ELR (cell line): ENCODE data around the gene COMMD1.
"Not testable (repeated sequence)": the region's sequence is repeated elsewhere in the genome, so short reads cannot be mapped to it uniquely, and the experiment has no call there.

Experiments used
- DNase-seq: peaks from one replicate; pipeline ENCODE4 v3.0.0-alpha.2; 2015; ENCODE audit warnings: low read depth

Gene COMMD1

DNA sequence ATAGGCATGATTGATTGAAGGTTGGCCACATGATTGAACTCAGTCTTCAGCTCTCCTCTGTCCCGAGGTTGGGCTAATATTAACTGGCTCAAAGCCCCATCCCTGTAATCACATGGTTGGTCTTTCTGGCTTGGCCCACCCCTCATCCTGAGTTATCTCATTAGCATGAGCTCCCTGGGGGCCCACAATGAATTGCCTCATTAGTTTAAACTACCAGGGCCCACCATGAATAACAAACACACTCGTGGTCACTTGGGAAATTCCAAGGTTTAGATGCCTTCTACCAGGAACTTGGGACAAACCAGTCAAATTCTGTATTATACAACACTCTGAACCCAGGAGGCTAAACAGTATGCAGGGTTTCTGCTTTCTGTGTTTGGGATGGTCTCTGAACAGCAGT lies 168.8 kb downstream of the COMMD1 start:
- no peak for DNase-seq

DNA sequence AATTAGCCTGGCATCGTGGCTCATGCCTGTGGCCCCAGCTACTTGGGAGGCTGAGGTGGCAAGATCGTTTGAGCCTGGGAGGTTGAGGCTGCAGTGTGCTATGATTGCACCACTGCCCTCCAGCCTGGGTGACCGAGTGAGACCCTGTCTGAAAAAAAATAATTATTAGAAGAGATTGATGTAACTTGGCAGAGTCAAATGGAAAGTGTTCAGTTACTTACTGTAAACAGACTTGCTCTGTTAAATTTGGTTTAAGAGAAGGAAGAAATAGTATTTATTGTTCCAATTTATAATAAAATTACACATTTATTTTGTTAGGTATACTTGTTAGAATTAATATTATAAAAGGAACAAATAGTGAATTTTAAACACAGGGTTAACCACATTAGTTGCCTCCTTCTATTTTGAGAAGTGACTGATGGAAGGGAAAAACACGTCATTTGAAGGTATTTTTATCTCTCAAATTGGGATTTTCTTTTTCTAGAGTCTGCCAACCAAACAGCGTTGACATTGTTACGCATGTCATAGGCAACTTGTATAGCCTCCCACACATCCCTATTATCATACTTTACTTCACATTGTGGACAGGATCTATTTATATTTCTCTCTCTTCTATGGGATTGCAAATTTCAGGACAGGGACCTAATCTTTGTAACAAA lies 171.6 kb downstream of the COMMD1 start:
- DNase-seq = no peak

DNA sequence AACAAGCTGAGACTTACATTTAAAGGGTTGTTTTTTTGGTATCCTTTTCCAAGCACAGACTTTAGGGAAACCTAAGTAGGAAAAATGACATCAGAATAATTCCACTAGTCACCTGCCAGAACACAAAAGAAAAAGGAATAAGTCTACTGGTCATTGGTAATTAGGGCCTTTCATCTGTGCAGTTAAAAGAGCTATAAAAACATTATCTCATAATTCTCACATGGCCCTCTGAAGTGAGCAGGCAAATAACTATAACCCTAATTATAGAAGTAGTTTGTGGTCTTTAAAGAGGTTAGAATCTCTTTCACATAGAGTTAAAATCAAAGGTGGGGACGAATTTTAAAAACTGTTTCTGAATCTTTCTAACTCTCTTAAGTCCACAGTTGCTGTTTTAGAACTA lies 179.3 kb downstream of the COMMD1 start:
- no peak for DNase-seq

DNA sequence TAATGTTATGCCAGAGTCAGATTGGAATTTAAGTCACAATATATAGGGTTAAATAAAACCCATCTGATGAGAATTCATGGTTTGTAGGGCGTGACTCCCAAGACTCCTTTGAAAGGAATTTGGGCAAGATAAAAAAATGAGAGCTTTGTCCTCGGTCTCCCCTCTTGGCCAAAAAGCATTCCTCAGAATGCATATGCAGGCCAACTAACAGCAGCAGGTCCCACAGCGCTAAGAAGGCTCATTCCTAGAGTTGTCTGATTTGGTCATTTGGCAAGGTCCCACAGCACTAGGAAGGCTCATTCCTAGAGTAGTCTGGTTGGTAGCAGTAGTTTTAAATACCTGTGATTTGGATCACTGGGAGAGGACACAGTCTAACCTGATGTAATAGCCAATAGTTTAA lies 184.2 kb downstream of the COMMD1 start:
- DNase-seq = no peak

DNA sequence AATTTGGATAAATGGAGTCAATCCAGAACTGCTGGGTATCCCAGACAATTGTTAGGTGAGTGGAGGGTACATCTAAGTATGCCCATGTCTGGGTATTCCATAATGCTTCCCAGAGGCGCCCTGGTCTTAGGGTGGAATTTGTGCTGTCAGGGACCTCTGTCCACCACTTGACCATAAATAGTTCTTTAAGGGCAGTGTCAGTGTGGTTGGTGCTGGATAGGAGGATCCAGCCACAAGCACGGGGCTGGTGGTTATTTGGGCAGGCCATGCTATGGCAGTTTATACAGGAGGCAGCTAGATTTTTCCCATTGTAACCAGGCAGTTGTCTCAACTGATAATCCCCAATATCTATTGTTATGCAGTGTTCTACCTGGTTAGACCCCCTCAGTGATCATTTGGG lies 186.0 kb downstream of the COMMD1 start:
- no peak for DNase-seq

DNA sequence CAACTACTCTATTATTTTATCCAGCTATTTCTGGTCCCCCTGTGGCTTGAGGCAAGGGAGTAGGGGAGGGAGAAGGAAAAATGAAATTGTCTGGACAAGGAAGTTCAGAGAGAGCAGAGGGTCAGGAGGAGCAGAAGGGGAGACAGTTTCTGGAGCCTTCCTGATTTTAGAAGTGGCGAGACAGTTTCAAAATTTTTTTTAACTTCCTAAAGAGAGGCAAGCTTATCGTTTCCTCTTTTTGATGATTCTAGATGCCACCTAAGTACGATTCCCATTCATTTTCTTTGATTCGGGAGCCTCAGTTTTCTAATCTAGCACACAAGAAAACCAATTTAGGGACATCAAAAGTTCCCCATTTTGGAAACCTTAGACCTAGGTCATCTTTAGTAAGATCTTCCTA lies 193.6 kb downstream of the COMMD1 start:
- DNase-seq = no peak

DNA sequence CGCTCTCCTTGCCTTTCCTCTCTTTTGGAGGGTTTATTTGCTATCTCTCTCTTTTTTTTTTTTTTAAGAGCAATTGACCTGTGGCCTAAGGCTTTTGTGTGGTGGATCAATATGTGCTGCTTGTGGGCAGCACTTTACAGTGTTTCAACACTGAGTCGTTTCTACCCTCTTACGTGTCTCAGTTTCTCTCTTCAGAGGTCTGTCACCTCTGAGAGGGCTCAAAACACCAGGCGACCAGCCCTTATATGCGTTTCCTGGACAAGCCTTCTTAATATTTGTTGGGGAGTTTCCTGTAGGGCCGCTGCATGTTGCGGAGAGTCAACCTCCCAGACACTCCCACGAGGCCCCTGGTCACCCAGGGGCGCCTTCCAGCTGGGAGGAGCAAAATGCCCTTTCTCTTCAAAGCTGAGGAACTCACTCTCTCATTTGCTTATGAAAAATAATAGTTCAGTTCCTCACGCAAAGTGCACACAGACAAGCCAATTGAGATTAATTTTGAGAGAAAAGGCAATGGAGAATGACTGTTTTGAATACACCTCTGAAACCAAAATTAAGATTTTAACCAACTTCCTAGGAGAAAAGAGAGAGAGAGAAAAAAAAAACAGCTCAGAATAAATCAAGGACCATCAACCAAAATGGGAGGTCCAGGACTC lies 194.2 kb downstream of the COMMD1 start:
- DNase-seq = no peak

DNA sequence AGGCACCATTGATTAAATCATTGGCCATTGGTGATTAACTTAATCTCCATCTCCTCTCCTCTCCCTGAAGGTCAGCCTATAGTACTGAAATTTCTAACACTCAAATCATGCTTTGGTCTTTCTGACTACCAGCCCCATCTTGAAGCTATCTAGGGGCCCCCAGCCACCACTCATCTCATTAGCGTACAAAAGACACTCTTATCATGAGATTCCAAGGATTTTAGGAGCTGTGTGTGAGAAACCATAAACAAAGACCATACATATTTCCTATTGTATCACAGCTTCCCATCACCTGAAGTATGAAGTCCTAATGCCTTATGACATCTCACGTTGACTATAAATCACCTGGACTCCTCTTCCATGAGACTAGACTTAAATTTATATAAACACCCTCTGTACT lies 196.4 kb downstream of the COMMD1 start:
- DNase-seq = no peak

DNA sequence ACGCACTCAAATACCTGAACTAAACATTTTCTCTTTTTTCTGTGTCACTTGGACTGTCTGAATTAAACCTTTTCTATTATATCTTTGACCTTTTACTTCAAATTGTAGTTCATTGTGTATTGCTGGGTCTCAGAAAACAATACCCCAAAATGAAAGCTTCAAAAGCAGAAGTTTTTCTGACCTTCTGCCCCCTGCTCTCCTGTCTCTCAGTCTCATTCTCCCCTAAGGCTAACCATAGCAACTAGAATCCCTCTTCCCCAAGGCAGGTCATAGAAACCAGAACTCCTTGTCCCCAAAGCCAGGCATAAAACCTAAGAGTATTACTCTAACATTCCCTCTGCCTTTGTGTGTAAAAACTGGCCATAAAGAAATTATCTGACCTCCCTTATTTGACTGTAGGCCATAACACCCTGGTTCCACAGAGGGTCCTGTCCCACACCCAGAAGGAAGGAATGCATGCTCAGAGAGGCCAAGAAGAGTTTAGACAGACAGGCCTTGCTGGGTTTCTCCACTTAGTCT lies 197.0 kb downstream of the COMMD1 start:
- no peak for DNase-seq

DNA sequence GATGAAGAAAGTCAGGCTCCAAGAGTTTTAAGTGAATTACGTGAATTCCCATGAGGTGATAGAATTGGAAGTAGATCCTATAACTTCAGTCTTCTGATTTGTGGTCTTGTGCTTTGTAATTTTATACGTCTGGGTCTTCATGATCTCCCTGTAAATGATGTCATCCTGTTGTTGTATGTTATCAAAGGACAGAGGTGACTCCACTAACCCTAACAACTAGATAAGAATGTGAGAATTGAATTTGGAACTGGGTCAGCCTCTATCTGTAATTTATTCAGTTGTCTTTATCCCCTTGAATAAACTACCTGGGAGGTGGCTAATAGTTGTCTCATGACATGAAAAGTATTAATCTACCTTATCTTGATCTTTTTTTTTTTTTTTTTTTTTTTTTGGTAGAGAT lies 204.1 kb downstream of the COMMD1 start:
- no peak for DNase-seq

DNA sequence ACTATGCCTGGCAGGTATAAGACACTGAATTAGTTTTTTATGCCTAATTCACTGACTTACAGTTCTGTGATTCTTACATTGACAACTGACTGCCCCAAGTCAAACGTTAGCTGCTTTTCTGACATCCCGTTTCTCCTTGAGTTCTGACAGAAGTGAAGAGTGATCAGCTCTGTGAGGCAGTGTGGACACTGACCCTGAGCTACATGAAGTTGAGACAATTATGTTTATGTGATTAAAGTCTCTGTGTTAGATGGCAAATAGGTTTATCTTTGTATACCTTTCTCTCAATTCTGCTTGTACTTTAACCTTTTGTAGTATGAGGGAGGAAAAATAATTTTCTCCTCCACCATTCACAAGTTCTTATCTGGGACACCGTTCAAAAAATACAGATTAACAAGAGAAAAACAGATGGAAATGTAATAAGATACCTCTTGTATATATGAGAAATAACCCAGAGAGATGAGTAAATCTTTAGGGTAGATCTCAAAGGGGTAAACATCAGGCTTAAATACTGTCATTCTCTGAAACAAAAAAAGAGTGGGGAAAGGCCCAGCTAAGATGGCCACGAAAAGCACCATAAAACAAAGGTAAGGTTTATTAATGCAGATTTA lies 205.0 kb downstream of the COMMD1 start:
- no peak for DNase-seq

DNA sequence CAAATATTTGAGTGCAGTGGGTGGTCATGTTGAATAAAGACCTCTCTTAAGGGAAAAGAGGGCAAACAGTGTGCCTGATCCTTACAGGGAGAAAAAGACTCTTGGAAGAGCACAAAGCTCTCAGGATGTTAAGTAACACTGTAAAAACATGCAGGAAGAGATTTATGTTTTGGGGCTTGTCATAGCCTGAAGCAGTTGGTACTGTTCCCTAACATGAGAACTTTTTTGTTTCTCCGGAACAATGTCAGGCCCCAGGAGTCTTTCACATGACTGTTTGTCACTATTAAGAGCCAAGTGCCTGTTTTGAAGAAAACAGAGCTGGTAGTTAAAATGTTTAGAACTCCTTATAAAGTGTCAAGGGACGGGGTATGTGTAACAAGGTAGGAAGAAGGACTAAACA lies 206.7 kb downstream of the COMMD1 start:
- no peak for DNase-seq

DNA sequence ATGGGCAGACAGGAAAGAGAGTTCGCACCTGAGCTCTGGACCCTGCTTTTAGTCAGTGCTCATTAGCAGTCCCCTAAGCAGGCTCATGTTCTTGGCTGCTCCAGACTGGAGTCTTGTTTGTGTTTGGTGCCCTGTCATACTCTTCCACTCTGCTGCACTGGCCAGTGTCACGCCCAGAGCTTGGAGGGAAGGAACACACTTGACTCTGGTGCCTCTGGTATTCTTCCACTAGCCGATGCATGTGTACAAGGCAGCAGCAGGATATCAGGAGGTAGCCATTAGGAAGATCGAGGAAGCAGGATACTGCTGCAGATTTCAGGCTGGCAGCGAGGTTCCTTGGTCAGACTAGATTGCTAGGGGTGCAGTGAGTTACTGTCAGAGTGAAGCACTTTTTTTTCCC lies 209.1 kb downstream of the COMMD1 start:
- DNase-seq = no peak

DNA sequence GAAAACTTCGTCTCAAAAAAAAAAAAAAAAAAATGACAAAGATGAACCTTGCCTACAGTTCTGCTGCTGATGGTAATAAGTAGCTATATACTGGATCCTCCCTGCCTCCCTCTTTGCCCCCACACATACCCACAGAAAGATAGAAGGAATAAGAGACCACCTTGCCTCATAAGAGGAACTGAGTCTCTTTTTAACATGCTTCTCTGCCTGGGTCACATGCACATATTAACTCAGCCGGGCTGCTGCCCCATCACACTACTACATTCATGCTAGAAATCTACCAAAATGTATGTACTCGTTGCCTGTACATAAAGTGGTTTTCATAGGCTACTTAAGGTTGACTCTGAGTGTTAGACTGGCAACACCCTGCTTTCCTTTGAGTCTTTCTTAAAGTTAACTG lies 211.5 kb downstream of the COMMD1 start:
- DNase-seq = no peak

DNA sequence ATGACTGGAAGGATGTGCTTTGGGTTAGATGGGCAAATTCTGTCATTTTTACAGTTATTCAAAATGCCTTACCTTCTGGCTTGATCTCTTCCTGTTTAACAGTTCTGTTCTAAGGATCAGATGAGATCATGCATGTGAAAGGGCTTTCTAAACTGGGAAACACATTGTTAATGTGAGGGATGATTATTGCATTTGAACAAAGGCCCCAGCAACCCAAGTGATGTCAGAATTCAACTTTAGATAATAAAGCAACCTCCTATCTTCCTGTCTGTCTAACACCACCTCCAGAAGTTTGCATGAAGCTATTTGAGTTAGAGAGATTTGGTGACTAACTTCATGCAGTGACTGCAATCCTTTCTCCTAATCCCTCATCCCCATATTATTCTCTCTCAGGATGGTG lies 212.7 kb downstream of the COMMD1 start:
- no peak for DNase-seq

DNA sequence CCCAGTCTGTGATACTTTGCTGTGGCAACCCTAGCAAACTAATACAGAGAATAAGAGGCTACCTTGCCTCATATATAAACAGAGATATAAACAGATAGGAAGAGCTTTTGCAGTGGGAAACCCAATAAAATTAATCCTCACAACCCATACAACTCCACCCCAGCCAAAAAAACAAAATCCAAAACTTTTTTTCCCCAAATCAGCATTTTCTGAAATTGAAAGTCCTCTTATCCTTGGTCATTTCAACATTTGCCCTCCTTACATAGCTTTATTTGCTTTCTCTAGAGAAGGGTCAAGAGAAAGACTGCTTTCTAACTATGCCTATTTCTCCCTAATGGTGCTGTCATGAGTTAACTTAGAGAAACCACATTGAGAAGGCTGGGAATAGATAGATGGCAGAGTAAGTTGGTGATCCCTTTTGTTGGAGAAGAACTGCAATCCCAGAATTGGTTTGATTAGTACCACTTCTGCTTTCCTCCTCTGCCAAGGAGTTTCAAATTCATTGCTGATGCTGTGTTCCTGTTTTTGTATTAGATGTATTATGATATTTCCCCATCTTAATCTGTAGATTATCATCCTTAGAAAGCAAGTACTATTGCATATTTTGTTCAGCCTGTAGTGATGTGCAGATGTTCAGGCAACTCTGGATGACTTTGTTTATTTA lies 214.0 kb downstream of the COMMD1 start:
- DNase-seq = no peak

DNA sequence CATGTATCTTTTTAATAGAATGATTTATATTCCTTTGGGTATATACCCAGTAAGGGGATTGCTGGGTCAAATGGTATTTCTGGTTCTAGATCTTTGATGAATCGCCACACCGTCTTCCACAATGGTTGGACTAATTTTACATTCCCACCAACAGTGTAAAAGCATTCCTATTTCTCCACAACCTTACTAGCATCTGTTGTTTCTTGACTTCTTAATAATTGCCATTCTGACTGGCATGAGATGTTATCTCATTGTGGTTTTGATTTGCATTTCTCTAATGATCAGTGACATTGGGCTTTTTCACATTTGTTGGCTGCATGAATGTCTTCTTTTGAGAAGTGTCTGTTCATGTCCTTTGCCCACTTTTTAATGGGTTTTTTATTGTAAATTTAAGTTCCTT lies 220.8 kb downstream of the COMMD1 start:
- DNase-seq = not testable (repeated sequence)

DNA sequence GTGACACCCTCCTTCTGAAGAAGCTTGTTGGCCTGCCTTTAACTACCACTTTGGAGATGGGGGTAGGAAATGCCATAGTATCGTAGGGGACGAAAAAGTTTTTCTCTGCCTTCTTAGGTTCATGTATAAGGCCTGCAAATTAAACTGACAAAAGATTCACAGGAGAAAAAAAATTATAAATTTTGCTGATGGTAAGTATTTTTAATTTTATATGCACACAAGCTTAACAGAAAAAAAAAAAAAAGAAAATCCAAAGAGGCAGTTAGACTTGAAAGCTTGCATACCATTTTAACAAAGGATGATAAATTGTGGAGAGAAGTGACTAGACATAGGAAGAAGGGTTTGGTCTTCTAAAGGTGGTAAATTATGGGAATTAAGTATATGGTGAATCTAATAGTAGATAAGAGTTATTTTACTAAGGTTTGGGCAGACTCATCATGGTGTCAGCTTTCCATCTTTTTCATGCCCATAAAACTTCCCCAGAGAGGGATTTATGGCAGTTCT lies 227.9 kb downstream of the COMMD1 start:
- DNase-seq = no peak

DNA sequence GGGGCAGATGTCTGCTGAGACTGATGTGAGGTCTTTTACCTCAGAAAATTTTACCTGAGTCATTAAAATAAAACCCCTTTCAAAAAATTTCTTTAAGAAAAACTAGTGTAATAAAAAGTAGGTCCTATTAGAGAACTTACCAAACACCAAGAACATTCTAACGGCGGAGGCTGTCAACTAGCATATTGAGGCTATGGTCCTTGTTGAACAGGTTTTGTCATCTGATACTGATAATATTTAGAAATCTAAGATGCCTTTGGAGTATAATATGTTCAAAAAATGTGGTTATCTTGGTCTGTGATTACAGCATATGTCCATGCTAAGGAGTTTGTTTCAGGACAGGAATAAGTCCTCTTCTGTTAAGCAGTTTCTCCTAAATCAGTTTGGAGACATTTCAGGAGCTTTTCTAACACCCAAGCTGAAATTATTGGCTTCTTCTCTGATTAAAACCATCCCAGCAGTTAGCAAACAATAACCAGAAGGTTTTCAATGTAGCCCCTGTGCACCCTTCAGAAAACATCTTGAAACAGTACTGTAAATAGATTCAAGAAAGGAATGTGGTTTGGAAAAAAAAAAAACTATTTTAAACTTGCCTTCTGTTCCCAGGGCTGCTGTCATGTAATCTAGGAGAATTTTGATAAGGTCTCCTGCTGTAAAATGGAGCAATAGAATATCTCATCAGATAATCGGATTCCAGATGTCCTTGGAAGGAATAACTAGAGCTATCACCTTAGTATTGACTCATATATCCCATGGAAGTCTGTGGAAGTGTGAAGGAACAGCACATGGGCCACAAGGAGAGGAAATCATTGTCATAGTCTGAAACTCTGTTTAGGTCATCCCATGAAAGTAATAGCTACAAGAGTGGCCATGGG lies 231.7 kb downstream of the COMMD1 start:
- DNase-seq = no peak

DNA sequence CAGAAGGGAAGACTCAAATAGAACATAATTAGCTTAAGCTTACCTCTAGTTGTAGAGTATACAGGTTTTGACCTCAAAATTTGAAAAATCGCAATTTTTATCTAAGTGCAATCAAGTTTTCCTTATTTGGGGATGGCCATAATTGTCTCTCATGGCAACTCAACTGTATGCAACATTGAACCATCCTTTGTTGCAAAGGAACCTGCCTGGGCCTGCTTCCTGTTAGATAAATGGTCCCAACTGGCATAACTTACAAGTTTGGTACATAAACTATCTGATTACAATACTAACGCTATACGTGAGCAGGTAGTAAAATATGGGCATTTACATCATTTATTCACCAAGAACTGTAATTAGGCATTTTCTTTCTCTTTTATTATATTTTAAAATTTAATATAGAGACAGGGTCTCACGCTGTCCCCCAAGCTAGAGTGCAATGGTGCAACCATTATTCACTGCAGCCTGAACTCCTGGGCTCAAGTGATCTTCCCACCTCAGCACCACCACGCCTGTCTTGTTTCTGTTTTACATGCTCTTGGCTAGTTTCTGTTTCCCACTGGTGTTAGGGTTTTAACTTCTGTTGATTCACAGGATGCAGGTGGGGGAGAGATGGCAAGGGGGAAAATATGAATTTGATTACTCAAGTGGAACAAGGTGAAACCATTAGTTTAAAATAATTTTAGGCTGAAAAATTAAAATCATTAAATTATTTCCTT lies 235.1 kb downstream of the COMMD1 start:
- no peak for DNase-seq

DNA sequence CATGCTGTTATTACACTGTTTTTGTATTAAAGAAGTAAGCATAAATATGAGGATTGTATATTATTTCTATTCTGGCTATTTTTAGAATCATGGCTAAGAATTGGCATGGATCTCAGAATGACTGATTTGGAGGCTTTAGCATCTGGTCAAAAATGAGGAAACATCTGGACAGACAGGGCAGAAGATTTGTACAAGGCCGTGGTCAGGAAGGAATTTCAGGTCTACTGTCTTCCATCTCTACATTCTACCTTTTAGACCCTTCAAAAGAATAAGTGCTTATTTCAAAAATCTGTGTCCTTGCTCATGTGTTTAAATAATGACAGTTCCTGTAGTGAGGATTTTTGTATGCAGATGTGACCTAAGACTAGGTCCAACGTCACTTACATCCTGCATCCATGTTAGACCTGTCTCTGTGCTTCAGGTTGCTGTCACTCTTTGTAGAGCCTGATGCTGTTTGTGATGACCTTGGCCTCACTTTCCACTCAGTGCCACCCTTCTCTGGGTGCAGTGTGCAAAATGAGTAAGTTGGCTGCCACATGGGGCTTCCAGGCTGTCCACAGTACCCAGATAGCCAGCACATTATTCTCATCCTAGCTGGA lies 235.8 kb downstream of the COMMD1 start:
- no peak for DNase-seq
